ENCODE measurements around the gene SMIM15. TPM values are rescaled to one million over a fixed set of nuclear protein-coding genes. Genes with fewer than 3 reads are reported as not detected.

The SMIM15 gene
- total RNA-seq, 3 donors from 2014 or later = 63.5 to 104 (median 79.2) TPM

DNA sequence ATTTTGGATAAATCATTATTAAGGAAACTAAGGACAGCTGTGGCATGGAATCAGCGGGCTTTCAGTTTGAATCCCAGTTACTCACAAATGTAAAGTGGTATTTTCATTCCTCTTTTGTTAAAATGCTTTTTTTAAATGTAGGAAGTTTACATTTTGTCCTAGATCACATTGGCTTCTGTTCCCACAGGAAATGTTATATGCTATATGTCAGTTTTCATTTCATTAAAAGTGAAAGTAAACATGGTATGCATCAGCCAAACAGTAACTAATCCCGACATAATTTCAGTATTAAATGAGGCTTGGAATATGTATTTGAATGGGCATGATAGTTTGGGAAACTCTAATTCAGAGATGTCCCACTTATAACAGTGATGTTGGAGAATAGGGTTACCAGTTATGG is 18.6 kb upstream of the SMIM15 start:
- DNase-seq (no peak), ATAC-seq (no peak)
- H3K9me3 ChIP-seq = no peaks in the 10 kb centered on the region
- intact Hi-C loops (cut with DNase I, micrococcal nuclease) = no loop called here
- no peak overlapping the region for H3K4me3 ChIP-seq
- H3K4me1 ChIP-seq (ENCODE audit: low read depth) = no peaks in the 10 kb centered on the region
- TF ChIP-seq, protein P1, sequence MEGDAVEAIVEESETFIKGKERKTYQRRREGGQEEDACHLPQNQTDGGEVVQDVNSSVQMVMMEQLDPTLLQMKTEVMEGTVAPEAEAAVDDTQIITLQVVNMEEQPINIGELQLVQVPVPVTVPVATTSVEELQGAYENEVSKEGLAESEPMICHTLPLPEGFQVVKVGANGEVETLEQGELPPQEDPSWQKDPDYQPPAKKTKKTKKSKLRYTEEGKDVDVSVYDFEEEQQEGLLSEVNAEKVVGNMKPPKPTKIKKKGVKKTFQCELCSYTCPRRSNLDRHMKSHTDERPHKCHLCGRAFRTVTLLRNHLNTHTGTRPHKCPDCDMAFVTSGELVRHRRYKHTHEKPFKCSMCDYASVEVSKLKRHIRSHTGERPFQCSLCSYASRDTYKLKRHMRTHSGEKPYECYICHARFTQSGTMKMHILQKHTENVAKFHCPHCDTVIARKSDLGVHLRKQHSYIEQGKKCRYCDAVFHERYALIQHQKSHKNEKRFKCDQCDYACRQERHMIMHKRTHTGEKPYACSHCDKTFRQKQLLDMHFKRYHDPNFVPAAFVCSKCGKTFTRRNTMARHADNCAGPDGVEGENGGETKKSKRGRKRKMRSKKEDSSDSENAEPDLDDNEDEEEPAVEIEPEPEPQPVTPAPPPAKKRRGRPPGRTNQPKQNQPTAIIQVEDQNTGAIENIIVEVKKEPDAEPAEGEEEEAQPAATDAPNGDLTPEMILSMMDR (IDR thresholded peaks at IDR 0.05) = no peak
- no peaks in the 10 kb centered on the region for H3K36me3 ChIP-seq (ENCODE audit: low read depth)

GRCh38 chr5:61178702-61179101 is 16.4 kb upstream of the SMIM15 start:
- DNase-seq = no peak
- H3K4me3 ChIP-seq = no peak overlapping the region
- no peaks in the 10 kb centered on the region for H3K4me1 ChIP-seq (ENCODE audit: low read depth)
- no peaks in the 10 kb centered on the region for H3K9me3 ChIP-seq
- TF ChIP-seq, protein P1 (IDR thresholded peaks at IDR 0.05) = no peak
- intact Hi-C loops (cut with DNase I, micrococcal nuclease) = no loop called here
- ATAC-seq = no peak
- H3K36me3 ChIP-seq (ENCODE audit: low read depth) = no peaks in the 10 kb centered on the region

DNA sequence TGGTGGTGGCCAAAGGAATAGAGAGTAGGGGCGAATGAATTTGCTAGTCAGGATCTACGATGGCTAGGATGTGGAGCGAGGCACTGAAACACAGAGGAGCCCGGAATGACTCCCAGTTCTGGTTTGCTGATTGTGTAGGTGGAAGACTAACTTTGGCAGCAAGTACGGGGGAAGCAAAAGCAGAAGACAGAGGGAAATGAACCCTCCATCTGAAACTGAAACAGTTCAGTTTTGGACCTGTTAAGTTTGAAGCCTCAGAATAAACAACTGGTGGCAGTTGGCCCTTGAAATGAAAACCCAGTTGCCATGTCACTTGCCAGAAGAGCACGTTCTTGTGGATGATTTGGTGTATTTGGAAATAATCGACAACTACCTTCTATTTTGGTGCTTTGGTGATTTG is 15.4 kb upstream of the SMIM15 start:
- no peak overlapping the region for H3K4me3 ChIP-seq
- no peaks in the 10 kb centered on the region for H3K36me3 ChIP-seq (ENCODE audit: low read depth)
- no peaks in the 10 kb centered on the region for H3K4me1 ChIP-seq (ENCODE audit: low read depth)
- intact Hi-C loops (cut with DNase I, micrococcal nuclease) = no loop called here
- no peak for ATAC-seq
- TF ChIP-seq, protein P1 (IDR thresholded peaks at IDR 0.05) = no peak
- DNase-seq = no peak
- H3K9me3 ChIP-seq = no peaks in the 10 kb centered on the region

DNA sequence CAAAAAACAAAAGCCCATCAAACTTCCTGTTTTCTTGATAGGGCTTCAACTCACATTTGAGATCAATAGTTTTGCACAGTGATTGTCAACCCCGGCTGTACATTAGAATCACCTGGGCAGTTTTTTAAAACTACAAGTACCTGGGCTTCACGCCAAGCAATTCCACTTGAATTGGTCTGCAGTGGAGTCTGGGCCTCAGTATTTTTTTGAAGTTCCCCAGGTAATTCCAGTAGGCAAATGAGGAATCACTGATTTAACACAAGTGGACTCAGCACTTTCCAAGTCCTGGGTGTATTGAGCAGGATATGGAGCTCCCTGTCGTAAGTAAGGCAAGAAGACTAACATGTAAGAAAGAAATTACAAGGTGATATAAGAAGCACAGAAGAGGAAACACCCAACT is 14.8 kb upstream of the SMIM15 start:
- no peaks in the 10 kb centered on the region for H3K4me1 ChIP-seq (ENCODE audit: low read depth)
- ATAC-seq = no peak
- H3K9me3 ChIP-seq = no peaks in the 10 kb centered on the region
- no peak for DNase-seq
- H3K36me3 ChIP-seq (ENCODE audit: low read depth) = no peaks in the 10 kb centered on the region
- intact Hi-C loops (cut with DNase I, micrococcal nuclease) = no loop called here
- TF ChIP-seq, protein P1 (IDR thresholded peaks at IDR 0.05) = no peak
- no peak overlapping the region for H3K4me3 ChIP-seq

- intact Hi-C loops (cut with DNase I, micrococcal nuclease) = no loop called here
- H3K4me1 ChIP-seq (ENCODE audit: low read depth) = no peaks in the 10 kb centered on the region
- ATAC-seq = no peak
- no peaks in the 10 kb centered on the region for H3K9me3 ChIP-seq
- H3K36me3 ChIP-seq (ENCODE audit: low read depth) = no peaks in the 10 kb centered on the region
- no peak for DNase-seq
- H3K4me3 ChIP-seq = no peak overlapping the region
- TF ChIP-seq, protein P1 (IDR thresholded peaks at IDR 0.05) = no peak
Observed at GRCh38 chr5:61176631-61177030, 14.4 kb upstream of the SMIM15 start.

DNA sequence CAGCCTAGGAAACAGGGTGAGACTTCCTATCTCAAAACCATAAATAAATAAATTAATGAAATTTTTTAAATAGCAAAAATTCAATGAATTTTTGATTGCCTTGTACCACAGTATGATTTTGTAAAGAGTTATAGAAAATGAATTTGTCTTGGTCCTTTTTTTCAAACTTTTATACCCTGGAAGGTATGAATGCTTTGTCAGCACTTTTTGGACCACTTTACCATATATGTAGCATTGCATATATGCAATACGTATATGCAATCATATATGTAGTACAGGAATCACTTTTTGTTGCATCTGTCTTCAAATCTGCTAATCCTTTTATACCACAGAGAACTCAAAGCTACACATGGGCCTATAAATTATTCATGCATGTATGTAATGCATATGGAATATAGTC is 9.2 kb upstream of the SMIM15 start:
- TF ChIP-seq, protein P1 (IDR thresholded peaks at IDR 0.05) = no peak

More for the DNA sequence above, 9.2 kb upstream of the SMIM15 start:
- Histone ChIP-seq H3K9me3 (no peaks in the 10 kb centered on the region), H3K4me1 (ENCODE audit: low read depth) (no peaks in the 10 kb centered on the region), H3K36me3 (ENCODE audit: low read depth) (no peaks in the 10 kb centered on the region), H3K4me3 (no peak overlapping the region)
- ATAC-seq = no peak
- intact Hi-C loops (cut with DNase I, micrococcal nuclease) = no loop called here
- DNase-seq = no peak
